Effector memory CD4-positive, alpha-beta T cell (primary cell): ENCODE measurements around the gene CASKIN1.
A peak's percentile ranks its signal among the peaks of the same experiment; 100 is the strongest.

Experiments
- DNase-seq, 3 donors: peaks; one replicate each; pipeline ENCODE4 v3.0.0-alpha.2; 2020
- H3K27ac ChIP-seq: 2 replicates; pipeline ENCODE4 v1.7.0; 2013; ENCODE audit warnings: mild to moderate bottlenecking, low read length, moderate library complexity; ENCODE audit not compliant: insufficient read depth, poor library complexity, severe bottlenecking
- H3K27me3 ChIP-seq: replicated peaks from 2 replicates; pipeline ENCODE4 v1.7.0; 2013; ENCODE audit warnings: mild to moderate bottlenecking, low read length; ENCODE audit not compliant: insufficient read depth, control insufficient read depth, poor library complexity, severe bottlenecking
- H3K36me3 ChIP-seq: 2 replicates; pipeline ENCODE4 v1.7.0; 2013; ENCODE audit warnings: mild to moderate bottlenecking, low read length, moderate library complexity; ENCODE audit not compliant: control insufficient read depth, insufficient read depth
- H3K4me1 ChIP-seq: 2 replicates; pipeline ENCODE4 v1.7.0; 2013; ENCODE audit warnings: low read length, mild to moderate bottlenecking; ENCODE audit not compliant: control insufficient read depth, insufficient read depth, poor library complexity, severe bottlenecking
- H3K4me3 ChIP-seq: 2 replicates; pipeline ENCODE4 v1.7.0; 2013; ENCODE audit warnings: low read length, low read depth, mild to moderate bottlenecking; ENCODE audit not compliant: insufficient read depth, poor library complexity, severe bottlenecking
- H3K9me3 ChIP-seq: 2 replicates; pipeline ENCODE4 v1.7.0; 2013; ENCODE audit warnings: mild to moderate bottlenecking, low read length, moderate library complexity; ENCODE audit not compliant: control insufficient read depth

CASKIN1 gene

GRCh38 chr16:2184346-2184745, 12.1 kb downstream of the CASKIN1 start:
- no peaks in the 10 kb centered on the region for H3K9me3 ChIP-seq
- DNase-seq = no peak
- no peaks in the 10 kb centered on the region for H3K4me1 ChIP-seq
- no peaks in the 10 kb centered on the region for H3K27me3 ChIP-seq
- no peak overlapping the region for H3K4me3 ChIP-seq
- H3K36me3 ChIP-seq = no peaks in the 10 kb centered on the region
- no peak overlapping the region for H3K27ac ChIP-seq

- Histone ChIP-seq H3K27ac (no peak overlapping the region), H3K4me1 (no peaks in the 10 kb centered on the region), H3K36me3 (no peaks in the 10 kb centered on the region), H3K9me3 (no peaks in the 10 kb centered on the region), H3K27me3 (no peaks in the 10 kb centered on the region), H3K4me3 (no peak overlapping the region)
- no peak for DNase-seq
Measured at GRCh38 chr16:2183671-2184070, 12.7 kb downstream of the CASKIN1 start.

GRCh38 chr16:2181952-2182351, 14.5 kb downstream of the CASKIN1 start:
- Histone ChIP-seq H3K36me3 (peaks cover 2% of the 10 kb centered on the region), H3K4me3 (no peak overlapping the region), H3K27ac (no peak overlapping the region), H3K27me3 (no peaks in the 10 kb centered on the region), H3K9me3 (no peaks in the 10 kb centered on the region), H3K4me1 (no peaks in the 10 kb centered on the region)
- DNase-seq = no peak

GRCh38 chr16:2180962-2181923, 15.2 kb downstream of the CASKIN1 start:
- H3K27me3 ChIP-seq = no peaks in the 10 kb centered on the region
- H3K36me3 ChIP-seq = peaks cover 8% of the 10 kb centered on the region
- H3K27ac ChIP-seq = no peak overlapping the region
- no peak for DNase-seq
- H3K4me3 ChIP-seq = no peak overlapping the region
- H3K9me3 ChIP-seq = no peaks in the 10 kb centered on the region
- no peaks in the 10 kb centered on the region for H3K4me1 ChIP-seq

GRCh38 chr16:2180461-2180860, 15.9 kb downstream of the CASKIN1 start:
- Histone ChIP-seq H3K36me3 (peaks cover 15% of the 10 kb centered on the region), H3K27ac (no peak overlapping the region), H3K4me3 (no peak overlapping the region), H3K27me3 (no peaks in the 10 kb centered on the region), H3K4me1 (no peaks in the 10 kb centered on the region), H3K9me3 (no peaks in the 10 kb centered on the region)
- no peak for DNase-seq

- no peaks in the 10 kb centered on the region for H3K9me3 ChIP-seq
Measured at GRCh38 chr16:2179576-2179975, 16.8 kb downstream of the CASKIN1 start.

GRCh38 chr16:2179107-2179501, 17.3 kb downstream of the CASKIN1 start:
- Histone ChIP-seq H3K9me3 (no peaks in the 10 kb centered on the region), H3K27ac (no peak overlapping the region), H3K27me3 (no peaks in the 10 kb centered on the region), H3K4me3 (no peak overlapping the region), H3K36me3 (peaks cover 28% of the 10 kb centered on the region), H3K4me1 (no peaks in the 10 kb centered on the region)
- no peak for DNase-seq

More at GRCh38 chr16:2179576-2179975, 16.8 kb downstream of the CASKIN1 start:
- Histone ChIP-seq H3K4me1 (no peaks in the 10 kb centered on the region), H3K36me3 (peaks cover 23% of the 10 kb centered on the region), H3K4me3 (no peak overlapping the region), H3K27ac (no peak overlapping the region), H3K27me3 (no peaks in the 10 kb centered on the region)
- DNase-seq = no peak

GRCh38 chr16:2178321-2179106, 17.9 kb downstream of the CASKIN1 start:
- Histone ChIP-seq H3K9me3 (no peaks in the 10 kb centered on the region), H3K27me3 (no peaks in the 10 kb centered on the region), H3K4me1 (no peaks in the 10 kb centered on the region), H3K4me3 (no peak overlapping the region), H3K27ac (no peak overlapping the region), H3K36me3 (peaks cover 31% of the 10 kb centered on the region)
- DNase-seq = peak; percentile 15 to 32 (median 19)

GRCh38 chr16:2177561-2177960, 18.8 kb downstream of the CASKIN1 start:
- no peaks in the 10 kb centered on the region for H3K27me3 ChIP-seq
- no peak overlapping the region for H3K4me3 ChIP-seq
- no peak for DNase-seq
- H3K36me3 ChIP-seq = peaks cover 37% of the 10 kb centered on the region
- no peaks in the 10 kb centered on the region for H3K4me1 ChIP-seq
- H3K9me3 ChIP-seq = no peaks in the 10 kb centered on the region
- H3K27ac ChIP-seq = no peak overlapping the region

GRCh38 chr16:2177101-2177500, 19.3 kb downstream of the CASKIN1 start:
- no peaks in the 10 kb centered on the region for H3K9me3 ChIP-seq
- H3K27ac ChIP-seq = no peak overlapping the region
- no peaks in the 10 kb centered on the region for H3K27me3 ChIP-seq
- no peaks in the 10 kb centered on the region for H3K4me1 ChIP-seq
- no peak overlapping the region for H3K4me3 ChIP-seq
- no peak for DNase-seq
- H3K36me3 ChIP-seq = peaks cover 38% of the 10 kb centered on the region
